ENCODE measurements around the gene DCK. TPM values are rescaled to one million over a fixed set of nuclear protein-coding genes. Genes with fewer than 3 reads are reported as not detected.
A peak's percentile ranks its signal among the peaks of the same experiment; 100 is the strongest.
"Not testable (repeated sequence)": the region's sequence is repeated elsewhere in the genome, so short reads cannot be mapped to it uniquely, and the experiment has no call there.

The DCK gene
- total and polyA plus RNA-seq, 3 experiments from 2014 or later: 33.8 to 90.8 (median 34.8) TPM

GRCh38 chr4:71011451-71011850, 18.0 kb downstream of the DCK start:
- H3K36me3 Mint-ChIP-seq: peaks cover 0 to 45% (median 5%) of the 10 kb centered on the region in 3 donors
- Histone ChIP-seq H3K27ac (ENCODE audit: low read depth, low read length) (no peak overlapping the region), H3K27me3 (ENCODE audit: insufficient read depth, low read length, poor library complexity, severe bottlenecking) (no peaks in the 10 kb centered on the region), H3K4me3 (ENCODE audit: low read length) (no peak overlapping the region), H3K9me3 (ENCODE audit: low read length) (no peaks in the 10 kb centered on the region), H3K36me3 (ENCODE audit: insufficient read depth, low read length) (no peaks in the 10 kb centered on the region), H3K4me1 (ENCODE audit: insufficient read depth, low read length) (peaks cover 20% of the 10 kb centered on the region)
- H3K27me3 Mint-ChIP-seq: no peaks in the 10 kb centered on the region
- no peak overlapping the region for H3K27ac Mint-ChIP-seq
- H3K9me3 Mint-ChIP-seq: peaks cover 0 to 3% (median 0%) of the 10 kb centered on the region in 5 donors
- ChIA-PET POLR2A (no interaction called here), CTCF (interaction anchor here (0.9 to 8.8 kb wide), 4 partner anchors 18 to 360 kb away, joined by 3 to 94 read pairs (median 11); partner anchors contain the start of gene DCK)
- H3K4me3 Mint-ChIP-seq: no peak overlapping the region
- peaks cover 46 to 57% (median 54%) of the 10 kb centered on the region in 3 donors for H3K4me1 Mint-ChIP-seq
- no peak for DNase-seq

GRCh38 chr4:71017391-71017790, 23.9 kb downstream of the DCK start:
- peak overlapping the region in 3 of 8 donors; percentile 8 to 52 (median 21) for H3K27ac Mint-ChIP-seq
- H3K4me3 ChIP-seq (ENCODE audit: low read length); H3K4me3 Mint-ChIP-seq; CTCF ChIA-PET; POLR2A ChIA-PET; H3K27me3 ChIP-seq (ENCODE audit: insufficient read depth, low read length, poor library complexity, severe bottlenecking); H3K27ac ChIP-seq (ENCODE audit: low read depth, low read length); H3K9me3 ChIP-seq (ENCODE audit: low read length); H3K4me1 ChIP-seq (ENCODE audit: insufficient read depth, low read length); DNase-seq; H3K9me3 Mint-ChIP-seq; H3K27me3 Mint-ChIP-seq; H3K36me3 ChIP-seq (ENCODE audit: insufficient read depth, low read length): not testable (repeated sequence)
- peaks cover 0 to 38% (median 8%) of the 10 kb centered on the region in 3 donors for H3K36me3 Mint-ChIP-seq
- H3K4me1 Mint-ChIP-seq: peaks cover 26 to 50% (median 47%) of the 10 kb centered on the region in 3 donors

GRCh38 chr4:71020611-71021010, 27.2 kb downstream of the DCK start:
- Mint-ChIP-seq H3K4me3 (no peak overlapping the region), H3K27ac (peak overlapping the region in 1 of 8 donors; percentile 29), H3K4me1 (peaks cover 30 to 54% (median 51%) of the 10 kb centered on the region in 3 donors), H3K9me3 (peaks cover 0 to 3% (median 0%) of the 10 kb centered on the region in 5 donors), H3K36me3 (peaks cover 0 to 48% (median 11%) of the 10 kb centered on the region in 3 donors), H3K27me3 (no peaks in the 10 kb centered on the region)
- Histone ChIP-seq H3K4me3 (ENCODE audit: low read length) (no peak overlapping the region), H3K27me3 (ENCODE audit: insufficient read depth, low read length, poor library complexity, severe bottlenecking) (no peaks in the 10 kb centered on the region), H3K36me3 (ENCODE audit: insufficient read depth, low read length) (no peaks in the 10 kb centered on the region), H3K9me3 (ENCODE audit: low read length) (no peaks in the 10 kb centered on the region), H3K27ac (ENCODE audit: low read depth, low read length) (no peak overlapping the region), H3K4me1 (ENCODE audit: insufficient read depth, low read length) (no peaks in the 10 kb centered on the region)
- POLR2A ChIA-PET: interaction anchor here (0.7 kb wide), 1 partner anchor 34 kb away, joined by 10 read pairs; no protein-coding TSS in a partner anchor
- DNase-seq: no peak
- CTCF ChIA-PET: interaction anchor here (0.7 to 1.5 kb wide), 3 partner anchors 27 to 195 kb away, joined by 3 to 4 read pairs (median 3); partner anchors contain the start of gene DCK

GRCh38 chr4:71025654-71026053, 32.2 kb downstream of the DCK start:
- POLR2A ChIA-PET: no interaction called here
- no peak overlapping the region for H3K27ac ChIP-seq (ENCODE audit: low read depth, low read length)
- no peaks in the 10 kb centered on the region for H3K9me3 ChIP-seq (ENCODE audit: low read length)
- no peak for DNase-seq
- Mint-ChIP-seq H3K4me1 (peaks cover 24 to 41% (median 29%) of the 10 kb centered on the region in 3 donors), H3K27ac (peak overlapping the region in 1 of 8 donors; percentile 25), H3K4me3 (no peak overlapping the region), H3K9me3 (no peaks in the 10 kb centered on the region), H3K27me3 (no peaks in the 10 kb centered on the region), H3K36me3 (peaks cover 0 to 72% (median 9%) of the 10 kb centered on the region in 3 donors)
- CTCF ChIA-PET: no interaction called here
- H3K4me1 ChIP-seq (ENCODE audit: insufficient read depth, low read length): no peaks in the 10 kb centered on the region
- no peak overlapping the region for H3K4me3 ChIP-seq (ENCODE audit: low read length)
- peaks cover 6% of the 10 kb centered on the region for H3K36me3 ChIP-seq (ENCODE audit: insufficient read depth, low read length)
- no peaks in the 10 kb centered on the region for H3K27me3 ChIP-seq (ENCODE audit: insufficient read depth, low read length, poor library complexity, severe bottlenecking)

- Mint-ChIP-seq H3K36me3 (peaks cover 0 to 74% (median 9%) of the 10 kb centered on the region in 3 donors), H3K27me3 (no peaks in the 10 kb centered on the region), H3K27ac (peak overlapping the region in 4 of 8 donors; percentile 25 to 54 (median 52)), H3K4me3 (no peak overlapping the region), H3K4me1 (peaks cover 24 to 39% (median 27%) of the 10 kb centered on the region in 3 donors), H3K9me3 (no peaks in the 10 kb centered on the region)
- DNase-seq: no peak
- Histone ChIP-seq H3K36me3 (ENCODE audit: insufficient read depth, low read length) (peaks cover 9% of the 10 kb centered on the region), H3K27ac (ENCODE audit: low read depth, low read length) (no peak overlapping the region), H3K9me3 (ENCODE audit: low read length) (no peaks in the 10 kb centered on the region), H3K4me1 (ENCODE audit: insufficient read depth, low read length) (no peaks in the 10 kb centered on the region), H3K27me3 (ENCODE audit: insufficient read depth, low read length, poor library complexity, severe bottlenecking) (no peaks in the 10 kb centered on the region), H3K4me3 (ENCODE audit: low read length) (no peak overlapping the region)
- POLR2A ChIA-PET: interaction anchor here (0.7 kb wide), 1 partner anchor 16 kb away, joined by 4 read pairs; no protein-coding TSS in a partner anchor
- CTCF ChIA-PET: no interaction called here
These were observed 32.6 kb downstream of the DCK start for GRCh38 chr4:71026086-71026485.

GRCh38 chr4:71027611-71028010, 34.2 kb downstream of the DCK start:
- Mint-ChIP-seq H3K4me1 (peaks cover 17 to 29% (median 18%) of the 10 kb centered on the region in 3 donors), H3K27me3 (no peaks in the 10 kb centered on the region), H3K27ac (no peak overlapping the region), H3K36me3 (peaks cover 0 to 64% (median 12%) of the 10 kb centered on the region in 3 donors), H3K4me3 (no peak overlapping the region), H3K9me3 (no peaks in the 10 kb centered on the region)
- Histone ChIP-seq H3K27ac (ENCODE audit: low read depth, low read length) (no peak overlapping the region), H3K4me3 (ENCODE audit: low read length) (no peak overlapping the region), H3K27me3 (ENCODE audit: insufficient read depth, low read length, poor library complexity, severe bottlenecking) (no peaks in the 10 kb centered on the region), H3K36me3 (ENCODE audit: insufficient read depth, low read length) (peaks cover 9% of the 10 kb centered on the region), H3K4me1 (ENCODE audit: insufficient read depth, low read length) (no peaks in the 10 kb centered on the region), H3K9me3 (ENCODE audit: low read length) (no peaks in the 10 kb centered on the region)
- ChIA-PET POLR2A (no interaction called here), CTCF (no interaction called here)
- no peak for DNase-seq

GRCh38 chr4:71029504-71029903, 36.1 kb downstream of the DCK start:
- Histone ChIP-seq H3K27ac (ENCODE audit: low read depth, low read length) (no peak overlapping the region), H3K4me1 (ENCODE audit: insufficient read depth, low read length) (no peaks in the 10 kb centered on the region), H3K36me3 (ENCODE audit: insufficient read depth, low read length) (peaks cover 9% of the 10 kb centered on the region), H3K4me3 (ENCODE audit: low read length) (no peak overlapping the region), H3K9me3 (ENCODE audit: low read length) (no peaks in the 10 kb centered on the region), H3K27me3 (ENCODE audit: insufficient read depth, low read length, poor library complexity, severe bottlenecking) (no peaks in the 10 kb centered on the region)
- no peak for DNase-seq
- Mint-ChIP-seq H3K27me3 (no peaks in the 10 kb centered on the region), H3K4me1 (peaks cover 0 to 11% (median 8%) of the 10 kb centered on the region in 3 donors), H3K9me3 (no peaks in the 10 kb centered on the region), H3K36me3 (peaks cover 0 to 47% (median 12%) of the 10 kb centered on the region in 3 donors), H3K27ac (peak overlapping the region in 1 of 8 donors; percentile 50), H3K4me3 (no peak overlapping the region)
- CTCF ChIA-PET: no interaction called here
- POLR2A ChIA-PET: no interaction called here

- Mint-ChIP-seq H3K36me3 (peaks cover 0 to 29% (median 12%) of the 10 kb centered on the region in 3 donors), H3K27ac (peak overlapping the region in 1 of 8 donors; percentile 70)
- H3K27me3 ChIP-seq (ENCODE audit: insufficient read depth, low read length, poor library complexity, severe bottlenecking); DNase-seq; POLR2A ChIA-PET; H3K4me1 Mint-ChIP-seq; H3K4me3 Mint-ChIP-seq; H3K4me3 ChIP-seq (ENCODE audit: low read length); H3K36me3 ChIP-seq (ENCODE audit: insufficient read depth, low read length); H3K27ac ChIP-seq (ENCODE audit: low read depth, low read length); H3K9me3 ChIP-seq (ENCODE audit: low read length); H3K9me3 Mint-ChIP-seq; H3K4me1 ChIP-seq (ENCODE audit: insufficient read depth, low read length); H3K27me3 Mint-ChIP-seq; CTCF ChIA-PET: not testable (repeated sequence)
These were observed 38.7 kb downstream of the DCK start for GRCh38 chr4:71032106-71032505.
